Stimulated activated CD4-positive, alpha-beta T cell treated with anti-CD3 and anti-CD28 coated beads, Interleukin-1b, Interleukin-23, amount 100 ng/mL, for 1 hour (primary cell): Measurements from ENCODE around the gene MAB21L3.

ENCODE experiments used
- DNase-seq, 2 donors: peaks; one replicate each; pipeline ENCODE4 v3.0.0-alpha.2; 2020; ENCODE audit warnings: low read depth in 2 of 2

The MAB21L3 gene

GRCh38 chr1:116111524-116112021 lies 374 bp downstream of the MAB21L3 start:
- DNase-seq, result no peak

- DNase-seq, result no peak
Observed at GRCh38 chr1:116112388-116113140, 1.4 kb downstream of the MAB21L3 start.

DNA sequence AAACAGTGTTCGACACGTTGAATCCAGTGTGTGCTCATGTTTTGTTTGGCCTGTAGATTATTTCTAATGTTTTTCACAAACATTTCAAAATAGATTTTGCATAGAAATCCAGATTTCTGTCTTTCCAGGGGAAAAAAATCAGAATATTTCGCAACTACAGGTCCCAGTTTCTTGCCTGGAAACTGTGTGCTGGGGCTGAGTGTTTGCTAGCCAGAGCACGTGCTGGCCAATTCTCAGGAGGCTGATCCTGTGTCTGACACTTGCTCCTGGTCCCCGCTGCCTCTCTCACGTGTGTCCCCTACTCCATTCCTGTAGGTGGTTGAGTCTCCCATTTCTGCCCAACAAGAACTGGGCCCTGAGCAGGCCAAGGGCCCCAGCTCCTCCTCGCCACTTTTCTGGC lies 2.4 kb downstream of the MAB21L3 start:
- no peak for DNase-seq

- no peak for DNase-seq
Observed at GRCh38 chr1:116115476-116116439, 4.6 kb downstream of the MAB21L3 start.

DNA sequence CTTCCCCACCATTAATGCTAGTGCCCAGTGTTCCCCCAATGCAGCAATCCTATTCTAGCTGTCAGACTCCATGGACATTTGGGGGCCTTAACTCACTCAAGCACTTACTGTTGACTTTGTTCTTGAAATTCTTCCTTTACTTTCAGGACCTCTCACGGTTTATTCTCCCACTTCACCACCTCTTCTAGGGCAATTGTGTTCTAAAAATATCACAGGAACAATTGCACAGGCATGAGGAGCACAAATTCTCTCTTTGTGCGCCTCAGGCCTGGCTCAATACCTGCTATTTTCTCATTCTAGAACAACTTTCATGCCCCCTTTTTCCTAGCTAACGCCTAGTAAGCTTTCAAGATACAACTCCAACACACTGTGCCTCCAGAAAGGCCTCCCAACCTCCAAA lies 7.3 kb downstream of the MAB21L3 start:
- no peak for DNase-seq

DNA sequence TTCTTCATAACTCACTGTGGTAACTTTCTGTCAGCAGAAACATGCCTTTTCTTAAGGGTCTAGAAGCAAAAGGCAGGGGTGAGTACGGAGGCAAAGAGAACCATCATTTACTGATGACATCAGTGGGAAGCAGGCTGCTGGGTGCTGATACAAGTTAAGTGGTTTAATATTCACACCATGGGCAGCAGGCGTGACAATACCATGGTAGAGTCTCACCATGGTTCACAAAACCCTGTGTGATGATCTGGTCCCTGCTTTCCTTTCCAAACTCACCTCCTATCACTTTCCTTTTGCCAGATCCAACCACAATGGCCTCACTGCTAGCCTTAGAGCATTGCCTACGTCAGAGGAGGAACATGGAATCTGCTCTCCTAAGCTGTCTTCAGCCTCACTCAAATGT lies 8.7 kb downstream of the MAB21L3 start:
- no peak for DNase-seq

GRCh38 chr1:116122955-116123757 lies 12.0 kb downstream of the MAB21L3 start:
- no peak for DNase-seq

- no peak for DNase-seq
Observed at GRCh38 chr1:116123837-116124533, 12.8 kb downstream of the MAB21L3 start.

DNA sequence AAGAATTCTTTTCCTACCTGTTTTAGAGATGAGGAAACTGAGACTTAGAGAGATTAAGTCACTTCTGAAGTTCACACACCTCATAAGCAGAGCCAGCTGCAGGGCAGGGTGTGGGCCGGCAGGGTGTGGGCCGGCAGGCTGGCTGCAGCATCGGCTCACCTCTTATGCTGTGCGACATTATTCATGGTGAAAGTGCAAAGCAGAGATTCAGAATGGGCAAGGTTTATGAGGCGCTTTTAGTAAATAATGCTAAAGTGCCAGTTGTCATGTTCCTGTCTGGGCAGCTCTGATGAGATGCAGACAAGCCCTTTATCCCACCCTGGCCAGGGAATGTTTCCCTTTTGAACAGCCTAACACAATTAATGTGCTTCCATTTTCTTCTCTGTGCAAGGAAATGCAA lies 14.6 kb downstream of the MAB21L3 start:
- DNase-seq, result no peak

- no peak for DNase-seq
Observed at GRCh38 chr1:116126281-116126680, 15.1 kb downstream of the MAB21L3 start.

- DNase-seq, result no peak
Observed at GRCh38 chr1:116127123-116127847, 16.1 kb downstream of the MAB21L3 start.

GRCh38 chr1:116127848-116128540 lies 16.8 kb downstream of the MAB21L3 start:
- DNase-seq, result no peak

DNA sequence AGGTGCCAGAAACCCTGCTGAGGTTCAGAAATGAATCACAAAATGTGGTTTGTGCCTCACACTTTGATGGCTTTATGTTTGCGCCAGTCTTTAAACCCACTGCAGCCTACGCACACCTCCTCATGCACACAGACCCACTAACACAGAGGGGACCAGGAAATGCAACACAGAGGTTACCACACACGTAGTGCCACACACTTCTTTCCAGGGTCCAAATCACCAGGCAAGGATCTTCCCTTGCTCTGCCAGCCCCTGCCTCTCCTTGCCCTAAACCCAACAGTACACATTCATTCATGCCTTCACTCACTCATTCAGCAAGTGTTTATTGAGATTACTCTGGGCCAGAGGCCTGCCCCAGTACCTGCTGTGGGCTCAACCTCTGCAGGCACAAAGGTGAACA lies 17.5 kb downstream of the MAB21L3 start:
- no peak for DNase-seq

DNA sequence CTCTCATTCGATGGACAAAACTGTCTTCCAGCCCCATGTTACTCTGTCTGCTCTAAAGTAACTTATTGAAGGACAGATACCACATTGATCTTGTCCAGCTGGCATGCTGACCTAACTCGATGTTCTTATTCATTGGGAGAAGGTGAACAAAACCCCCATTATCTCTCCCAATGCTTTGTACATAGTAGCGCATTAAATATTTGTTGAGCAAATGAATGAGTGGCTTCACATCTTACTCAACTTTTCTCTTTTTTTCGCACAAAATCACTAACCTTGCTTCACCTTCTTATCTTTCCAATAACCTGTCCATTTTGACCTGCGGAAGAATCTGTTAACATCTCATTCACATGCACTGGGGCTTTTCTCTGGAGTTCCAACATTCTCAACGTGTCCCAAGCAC lies 18.3 kb downstream of the MAB21L3 start:
- DNase-seq, result no peak

DNA sequence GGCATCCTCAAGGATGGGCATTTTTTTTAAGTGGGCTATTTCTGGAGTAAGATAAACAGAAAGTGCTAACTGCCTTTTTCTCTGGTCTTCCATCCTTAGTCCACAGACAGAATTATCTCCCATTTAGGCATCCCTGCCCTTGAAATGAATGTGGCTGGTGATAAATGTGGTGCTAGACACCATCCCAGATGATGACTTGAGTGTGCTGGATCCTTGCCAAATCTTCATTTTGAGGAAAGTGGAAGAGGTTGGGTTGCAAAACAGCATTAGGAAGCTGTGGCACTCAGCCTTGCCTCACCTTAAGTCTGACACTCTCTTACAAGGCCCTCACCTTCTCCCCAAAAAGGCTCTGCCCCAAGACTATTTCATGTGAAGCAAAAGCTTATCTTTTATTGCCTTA lies 19.2 kb downstream of the MAB21L3 start:
- DNase-seq, result no peak

DNA sequence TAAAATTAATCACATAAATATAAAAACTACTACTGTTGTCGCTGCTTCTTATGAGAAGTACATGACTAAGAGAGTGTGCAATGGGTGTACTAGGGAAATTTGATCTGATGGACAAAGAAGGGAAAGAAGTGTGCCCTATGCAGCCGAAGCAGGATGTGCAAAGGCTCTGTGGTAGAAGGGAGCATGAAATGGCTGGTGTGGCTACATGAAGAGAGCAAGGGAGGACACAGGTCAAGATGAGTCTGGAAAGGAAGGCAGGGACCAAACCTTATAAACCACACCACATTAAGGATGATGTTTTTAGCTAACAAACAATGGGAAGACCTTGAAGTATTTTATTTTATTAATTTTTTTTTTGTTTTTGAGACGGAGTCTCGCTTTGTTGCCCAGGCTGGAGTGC lies 20.0 kb downstream of the MAB21L3 start:
- DNase-seq, result no peak

DNA sequence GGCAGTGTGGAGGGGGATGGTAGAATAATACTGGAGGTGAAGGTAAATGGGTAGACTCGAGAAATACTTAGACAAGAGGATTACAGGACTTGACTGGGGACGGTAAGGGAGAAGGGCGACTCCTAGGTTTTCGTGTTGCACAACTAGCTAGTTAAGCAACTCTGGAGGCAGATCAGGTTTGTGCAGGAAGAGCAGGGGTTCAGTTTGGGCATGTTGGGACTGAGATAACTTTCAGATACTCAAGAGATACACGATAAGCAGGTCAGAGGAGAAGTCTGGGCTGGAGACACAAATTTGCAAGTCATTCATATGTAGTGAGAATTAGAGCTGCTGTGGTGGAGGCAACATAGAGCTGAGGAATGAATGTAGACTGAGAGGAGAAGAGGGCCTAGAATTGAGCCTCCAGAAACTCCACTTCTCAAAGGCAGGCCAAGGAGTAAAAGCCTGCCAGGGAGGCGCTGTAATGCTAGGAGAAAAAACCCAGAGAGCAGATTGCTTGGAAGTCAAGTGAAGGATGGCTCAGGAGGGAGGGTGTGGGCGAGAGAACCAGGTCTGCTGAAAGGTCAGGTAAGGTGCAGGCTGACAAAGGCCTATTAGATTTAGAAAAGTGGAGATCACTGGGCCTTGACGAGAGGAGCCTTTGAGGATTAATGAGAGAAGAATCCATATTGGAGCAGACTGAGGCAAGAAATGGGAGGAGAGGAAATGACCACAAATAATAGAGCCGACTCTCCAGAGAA lies 20.8 kb downstream of the MAB21L3 start:
- no peak for DNase-seq

GRCh38 chr1:116133696-116134475 lies 22.7 kb downstream of the MAB21L3 start:
- DNase-seq, result no peak

GRCh38 chr1:116134476-116134773 lies 23.2 kb downstream of the MAB21L3 start:
- DNase-seq, result no peak
